HG03460 (cell line): ENCODE results near the gene SLC12A5.
A peak's percentile ranks its signal among the peaks of the same experiment; 100 is the strongest.
"Not testable (repeated sequence)": the region's sequence is repeated elsewhere in the genome, so short reads cannot be mapped to it uniquely, and the experiment has no call there.

Source experiments
- ATAC-seq: cut with Tn5 transposase; IDR thresholded peaks from one replicate; pipeline ENCODE4 v1.9.1; 2021; ENCODE audit not compliant: unreplicated experiment

SLC12A5 gene

DNA sequence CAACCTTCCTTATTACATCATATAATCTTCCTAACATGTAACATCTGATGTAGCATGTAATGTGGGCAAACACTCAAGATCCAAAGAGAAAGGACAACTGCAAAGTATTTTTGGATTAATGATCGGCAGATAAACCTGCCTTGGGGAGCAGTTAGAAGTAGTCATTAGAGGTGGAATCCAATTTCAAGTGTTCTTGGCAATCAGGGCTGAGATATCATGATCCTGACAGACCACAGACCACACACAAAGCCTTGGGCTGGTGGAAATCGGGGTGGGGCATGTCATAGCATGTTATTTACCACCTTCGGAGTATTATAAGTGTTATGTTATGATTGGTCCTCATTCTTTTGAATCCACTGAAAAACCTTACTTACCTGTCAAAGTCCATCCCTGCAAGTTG, 44.4 kb downstream of the SLC12A5 start:
- ATAC-seq = no peak

DNA sequence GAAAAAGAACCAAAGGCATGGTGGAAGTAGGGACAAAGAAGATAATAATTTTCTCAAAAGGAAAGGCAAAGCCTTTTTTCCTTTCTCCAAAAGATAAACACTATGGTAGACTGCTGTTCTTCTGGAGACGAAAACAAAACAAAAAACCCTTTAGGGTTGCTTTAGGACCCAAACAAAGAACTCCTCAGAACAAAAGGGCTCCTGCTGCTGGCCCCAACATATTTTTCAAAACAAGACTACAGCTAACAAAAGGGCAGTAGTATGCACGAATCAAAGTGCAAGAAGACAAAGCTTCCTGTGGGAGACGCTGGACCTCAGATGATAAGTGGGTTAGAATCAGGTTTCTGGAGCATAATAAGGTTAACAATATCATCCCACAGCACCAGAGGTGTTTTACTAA, 45.0 kb downstream of the SLC12A5 start:
- no peak for ATAC-seq

DNA sequence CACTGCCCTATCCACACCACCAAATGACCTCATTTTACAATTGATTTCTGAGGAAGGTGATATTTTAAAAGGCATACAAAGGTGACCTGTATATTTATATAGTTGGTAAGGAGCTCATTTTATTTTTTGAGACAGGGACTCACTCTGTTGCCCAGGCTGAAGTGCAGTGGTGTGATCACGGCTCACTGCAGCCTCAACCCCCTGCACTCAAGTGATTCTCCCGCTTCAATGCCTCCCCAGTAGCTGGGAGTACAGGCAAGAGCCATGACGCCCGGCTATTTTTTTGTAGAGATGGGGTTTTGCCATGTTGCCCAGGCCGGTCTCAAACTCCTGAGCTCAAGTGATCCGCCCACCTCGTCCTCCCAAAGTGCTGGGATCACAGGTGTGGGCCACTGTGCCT, 47.8 kb downstream of the SLC12A5 start:
- ATAC-seq = no peak

- no peak for ATAC-seq
These were observed 48.8 kb downstream of the SLC12A5 start for GRCh38 chr20:46077642-46078305.

DNA sequence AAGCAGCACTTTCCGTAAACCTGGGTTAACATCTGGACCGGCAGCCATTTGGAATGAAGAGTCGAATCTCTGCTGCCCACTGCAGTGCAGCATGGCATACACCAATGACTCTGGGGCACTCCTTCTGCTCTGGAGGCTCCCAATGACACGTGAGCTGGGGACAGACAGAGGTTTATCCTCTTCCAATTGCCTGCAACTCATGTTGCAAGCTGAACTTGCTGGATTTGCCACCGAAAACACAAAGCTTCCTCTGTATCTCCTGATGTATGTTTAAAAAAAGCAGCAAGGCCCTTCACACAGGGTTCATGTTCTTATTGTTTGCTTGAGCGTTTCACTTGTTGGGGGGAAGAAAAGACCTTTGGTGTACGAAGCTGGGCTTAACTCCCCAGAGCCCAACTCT, 49.9 kb downstream of the SLC12A5 start:
- ATAC-seq = no peak

DNA sequence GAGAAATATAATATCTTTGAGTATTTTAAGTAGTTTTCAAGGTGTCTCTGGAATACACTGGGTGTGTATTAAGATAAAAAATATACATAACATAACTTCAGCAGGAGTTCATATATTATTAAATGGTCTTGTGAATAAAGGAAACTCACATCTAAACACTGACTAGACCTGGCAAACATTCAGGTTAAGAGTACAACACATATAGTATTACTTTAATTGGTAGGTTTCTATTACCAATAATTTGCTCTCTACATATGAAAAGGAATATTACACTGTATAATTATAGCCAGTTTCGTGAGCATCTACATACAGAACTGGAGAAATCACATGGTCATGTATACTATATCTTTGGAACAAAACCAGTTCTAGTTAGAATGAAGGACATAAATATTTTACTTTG, 52.1 kb downstream of the SLC12A5 start:
- ATAC-seq = no peak

- ATAC-seq = no peak
These were observed 54.1 kb downstream of the SLC12A5 start for GRCh38 chr20:46083101-46083500.

DNA sequence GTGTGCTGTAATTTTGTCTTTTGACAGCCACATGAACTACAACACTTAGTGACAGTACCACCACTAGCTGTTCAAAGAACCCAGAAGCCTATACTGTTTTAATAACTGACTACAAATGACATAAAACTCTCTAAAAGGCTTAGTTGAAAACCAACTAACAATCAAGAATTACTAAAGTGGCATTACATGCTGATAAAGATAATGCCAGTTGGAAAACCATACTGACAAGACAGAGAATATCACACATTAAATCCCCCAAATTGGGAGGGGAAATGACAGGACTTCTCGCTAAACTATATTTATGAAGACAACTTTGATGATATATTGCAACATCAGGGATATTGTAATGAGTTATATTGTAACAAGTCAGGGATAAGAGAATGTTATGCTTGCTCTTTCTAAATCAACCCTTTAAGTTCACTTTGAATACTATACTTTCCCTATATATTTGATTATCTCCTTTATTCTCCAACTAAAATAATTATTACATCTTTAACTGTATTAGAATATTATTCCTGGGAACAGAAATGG, 54.6 kb downstream of the SLC12A5 start:
- no peak for ATAC-seq

- ATAC-seq = no peak
These were observed 55.8 kb downstream of the SLC12A5 start for GRCh38 chr20:46084805-46085178.

GRCh38 chr20:46085179-46085851, 56.3 kb downstream of the SLC12A5 start:
- no peak for ATAC-seq

DNA sequence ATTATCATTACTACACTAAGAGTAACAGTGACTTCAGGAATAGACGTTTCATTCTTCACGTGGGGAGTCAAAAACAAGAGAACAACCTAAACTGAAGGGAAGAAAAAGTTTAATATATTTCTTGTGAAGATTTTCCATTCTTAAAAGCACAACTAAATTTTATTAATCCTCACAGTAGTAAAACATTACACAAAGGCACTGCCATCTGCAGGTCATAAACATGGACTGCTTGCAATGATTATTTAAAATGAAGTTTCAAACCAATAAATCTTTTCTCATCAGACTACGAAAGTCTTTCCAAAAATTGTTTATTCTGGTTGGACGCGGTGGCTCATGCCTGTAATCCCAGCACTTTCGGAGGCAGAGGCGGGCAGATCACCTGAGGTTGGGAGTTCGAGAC, 58.1 kb downstream of the SLC12A5 start:
- no peak for ATAC-seq

- no peak for ATAC-seq
These were observed 59.6 kb downstream of the SLC12A5 start for GRCh38 chr20:46088409-46089166.

- ATAC-seq = peak; percentile 19
These were observed 60.1 kb downstream of the SLC12A5 start for GRCh38 chr20:46089167-46089416.

- peak; percentile 79 for ATAC-seq
These were observed 60.7 kb downstream of the SLC12A5 start, which contains the start of gene NCOA5 for GRCh38 chr20:46089417-46090388. NCOA5 (minus strand) TSS chr20:46089962; CDS start chr20:46079424, 10,538 bp downstream.

GRCh38 chr20:46091622-46092535, 62.9 kb downstream of the SLC12A5 start:
- ATAC-seq = not testable (repeated sequence)

DNA sequence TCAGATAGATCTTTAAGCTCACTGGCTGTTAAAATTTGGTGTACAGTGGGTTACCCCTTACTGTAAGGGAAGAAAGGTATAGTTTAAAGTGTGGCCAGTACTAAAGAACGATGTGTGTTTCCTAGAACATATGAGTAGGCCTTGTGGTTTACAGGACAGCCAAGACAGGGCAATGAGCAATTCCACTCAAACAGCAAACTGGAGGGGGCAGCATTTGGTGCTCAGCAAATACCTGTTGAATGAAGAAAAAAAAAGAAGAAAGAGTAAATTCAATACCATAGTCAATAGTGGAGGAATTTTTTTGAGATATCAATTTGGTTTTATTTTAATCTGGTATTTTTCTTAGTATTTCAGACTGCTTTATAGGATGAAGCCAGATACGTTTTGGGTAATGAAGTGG, 64.5 kb downstream of the SLC12A5 start:
- ATAC-seq = no peak

GRCh38 chr20:46099491-46100287, 70.7 kb downstream of the SLC12A5 start:
- ATAC-seq = no peak

- ATAC-seq = not testable (repeated sequence)
These were observed 71.4 kb downstream of the SLC12A5 start for GRCh38 chr20:46100444-46100843.

DNA sequence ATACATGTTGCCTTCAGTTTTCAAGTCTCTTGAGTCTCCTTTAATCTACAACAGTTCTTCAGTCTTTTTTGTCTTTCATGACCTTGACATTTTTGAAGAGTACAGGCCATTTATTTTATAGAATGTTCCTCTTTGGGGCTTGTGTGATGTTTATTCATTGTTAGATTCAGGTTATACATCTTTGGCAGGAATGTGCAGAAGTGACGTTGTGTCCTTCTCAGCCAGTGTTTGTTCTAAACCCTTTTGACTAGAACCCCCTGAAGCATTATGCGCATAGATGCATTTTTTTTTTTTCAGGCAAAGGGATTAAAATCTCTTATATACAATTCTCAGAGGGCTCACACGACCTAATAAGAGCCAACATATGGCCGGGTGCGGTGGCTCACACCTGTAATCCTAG, 72.0 kb downstream of the SLC12A5 start:
- ATAC-seq = no peak
